ENCODE measurements around the gene SLC11A2.

- TF ChIP-seq CTCF (IDR thresholded peaks at IDR 0.05; ENCODE audit: insufficient read depth, low read depth, low read length) = no peak
- no peak for TF ChIP-seq EZH2 (IDR thresholded peaks at IDR 0.05; ENCODE audit: insufficient read depth, low read length)
Measured at GRCh38 chr12:50948798-50949197, 77.4 kb downstream of the SLC11A2 start.

Data from astrocyte (in vitro differentiated cells and primary cell).